Daoy (cell line): Measurements from ENCODE around the gene GLMN. TPM values are rescaled to one million over a fixed set of nuclear protein-coding genes. Genes with fewer than 3 reads are reported as not detected.
"Not testable (repeated sequence)": the region's sequence is repeated elsewhere in the genome, so short reads cannot be mapped to it uniquely, and the experiment has no call there.

Source experiments
- DNase-seq: peaks from one replicate; pipeline ENCODE4 v3.0.0-alpha.2; 2015; ENCODE audit warnings: low read depth
- total RNA-seq: library from RNA; depleted of rRNA; stranded (reverse); fragments of >200 nt; shearing (Covaris generic); gene quantifications from 2 replicates; pipeline ENCODE4 v1.2.3, GENCODE V29; 2014

Gene GLMN
- total RNA-seq, 1 experiment from 2014 or later, result 57.3 TPM

DNA sequence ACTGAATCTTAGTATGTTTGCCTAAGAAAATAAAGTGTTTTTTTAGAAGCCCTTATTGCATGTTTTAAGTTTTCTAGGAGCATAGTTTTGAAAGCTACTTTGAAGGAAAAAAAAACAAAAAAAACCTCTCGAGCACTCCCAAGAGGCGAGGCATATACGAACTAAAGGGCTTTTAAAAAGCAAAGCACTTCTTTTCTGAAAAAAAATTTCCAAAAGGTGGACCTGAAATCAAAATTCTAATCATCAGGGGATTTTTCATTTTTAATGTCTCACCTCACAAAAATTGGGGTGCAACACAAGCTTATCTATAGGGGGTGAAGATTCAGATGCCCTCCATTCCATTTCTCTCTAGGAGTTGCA lies 594 bp downstream of the GLMN start:
- DNase-seq, result no peak

DNA sequence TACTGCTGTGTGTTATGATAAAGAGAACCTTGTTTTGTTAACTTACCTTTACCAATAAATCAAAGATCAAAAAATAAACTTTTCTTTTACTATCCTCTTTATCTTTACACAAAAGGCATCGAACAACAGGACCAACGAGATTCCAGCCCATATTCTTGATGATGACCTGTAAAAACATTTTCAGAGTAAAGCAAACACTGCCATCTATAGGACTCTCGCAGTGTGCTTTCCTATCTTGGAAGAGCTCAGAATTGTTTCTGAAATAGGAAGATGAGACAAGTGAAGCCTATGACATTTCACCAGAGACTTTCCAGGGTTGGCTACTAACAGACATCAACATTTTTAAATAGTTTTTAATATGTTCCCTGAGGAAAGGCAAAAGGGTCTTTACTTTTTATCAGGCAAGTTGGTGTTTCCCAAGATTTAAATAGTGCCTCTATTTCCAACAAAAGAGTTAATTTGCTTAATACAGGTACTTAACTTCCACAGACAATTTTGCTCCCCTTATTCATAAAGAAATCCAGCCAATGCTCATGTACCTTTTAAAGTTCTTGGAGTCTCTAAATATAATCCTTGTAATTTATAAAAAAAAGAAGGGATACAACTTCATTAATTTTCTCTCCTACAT lies 7.3 kb downstream of the GLMN start:
- DNase-seq, result peak; percentile 44

DNA sequence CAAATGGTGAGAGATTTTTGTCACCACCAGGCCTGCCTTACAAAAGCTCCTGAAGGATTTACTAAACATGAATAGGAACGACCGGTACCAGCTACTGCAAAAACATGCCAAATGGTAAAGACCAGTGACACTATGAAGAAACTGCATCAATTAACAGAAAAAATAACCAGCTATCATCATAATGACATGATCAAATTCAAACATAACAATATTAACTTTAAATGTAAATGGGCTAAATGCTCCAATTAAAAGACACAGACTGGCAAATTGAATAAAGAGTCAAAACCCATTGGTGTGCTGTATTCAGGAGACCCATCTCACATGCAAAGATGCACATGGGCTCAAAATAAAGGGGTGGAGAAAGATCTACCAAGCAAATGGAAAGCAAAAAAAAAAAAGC lies 17.4 kb downstream of the GLMN start:
- DNase-seq, result not testable (repeated sequence)

DNA sequence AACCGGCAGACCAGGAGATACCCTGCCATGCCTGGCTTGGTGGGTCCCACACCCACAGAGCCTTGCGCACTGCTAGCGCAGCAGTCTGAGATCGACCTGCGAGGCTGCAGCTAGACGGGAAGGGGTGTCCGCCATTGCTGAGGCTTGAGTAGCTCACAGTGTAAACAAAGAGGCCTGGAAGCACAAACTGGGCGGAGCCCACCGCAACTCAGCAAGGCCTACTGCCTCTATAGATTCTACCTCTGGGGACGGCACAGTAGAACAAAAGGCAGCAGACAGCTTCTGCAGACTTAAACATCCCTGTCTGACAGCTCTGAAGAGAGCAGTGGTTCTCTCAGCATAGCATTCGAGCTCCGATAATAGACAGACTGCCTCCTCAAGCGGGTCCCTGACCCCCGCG lies 19.0 kb downstream of the GLMN start:
- not testable (repeated sequence) for DNase-seq

DNA sequence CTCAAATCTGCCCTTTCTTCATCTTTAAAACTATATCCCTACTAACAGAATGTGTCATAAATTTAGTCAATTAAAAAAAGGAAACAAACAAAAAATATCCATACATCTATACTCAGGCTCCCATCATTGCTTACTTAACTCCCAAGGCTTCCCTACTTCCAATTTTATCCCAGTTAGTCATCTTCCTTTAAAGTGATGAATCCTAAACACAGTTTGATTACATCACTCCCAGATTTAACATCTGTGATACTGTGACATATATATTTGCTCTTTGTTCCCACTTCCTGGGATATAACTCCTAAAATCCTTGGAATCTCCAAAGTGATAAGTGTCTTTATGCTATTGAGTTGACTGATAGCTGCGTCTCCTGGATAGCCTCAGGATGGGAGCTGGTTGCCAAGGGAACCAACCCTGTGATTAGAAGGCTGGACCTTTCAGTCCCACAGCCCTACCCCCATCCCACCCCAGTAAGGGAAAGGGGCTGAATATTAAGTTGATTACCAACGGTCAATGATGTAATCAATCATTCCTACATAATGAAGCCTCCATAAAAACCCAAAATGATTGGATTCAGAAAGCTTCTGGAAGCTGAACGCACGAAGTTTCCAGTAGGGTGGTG lies 21.6 kb downstream of the GLMN start:
- DNase-seq, result peak; percentile 43

DNA sequence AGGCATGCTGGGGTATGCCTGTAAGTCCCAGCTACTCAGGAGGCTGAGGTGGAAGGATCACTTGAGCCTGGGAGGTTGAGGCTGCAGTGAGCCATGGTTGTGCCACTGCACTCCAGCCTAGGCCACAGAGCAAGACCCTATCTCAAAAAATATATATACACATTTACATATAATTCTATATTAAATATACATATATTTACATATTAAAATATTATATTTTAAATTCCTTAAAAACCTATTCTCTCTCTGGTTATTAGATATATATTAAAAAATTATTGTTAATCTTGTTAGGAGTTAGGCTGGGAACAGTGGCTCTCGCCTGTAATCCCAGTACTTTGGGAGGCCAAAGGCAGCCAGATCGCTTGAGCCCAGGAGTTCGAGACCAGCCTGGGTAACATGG lies 22.7 kb downstream of the GLMN start:
- no peak for DNase-seq

DNA sequence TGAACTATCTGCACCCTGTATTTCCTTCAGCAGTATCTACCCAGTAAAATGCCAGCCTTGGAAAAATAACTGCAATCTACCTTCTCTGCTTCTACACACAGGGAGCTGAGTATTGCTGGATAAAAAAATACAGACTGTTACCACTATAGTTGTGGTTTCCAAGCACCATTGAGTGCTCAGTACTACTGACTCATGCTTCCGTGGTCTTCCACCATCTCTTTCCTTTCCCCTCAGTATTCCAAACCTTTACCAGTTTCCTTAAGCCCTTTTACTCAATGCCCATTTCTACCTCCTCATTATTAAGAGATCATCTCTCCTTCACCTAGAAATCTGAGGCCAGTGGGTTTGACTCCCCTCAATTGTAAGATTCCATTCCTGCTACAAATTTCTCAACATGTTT lies 23.8 kb downstream of the GLMN start:
- peak; percentile 62 for DNase-seq

DNA sequence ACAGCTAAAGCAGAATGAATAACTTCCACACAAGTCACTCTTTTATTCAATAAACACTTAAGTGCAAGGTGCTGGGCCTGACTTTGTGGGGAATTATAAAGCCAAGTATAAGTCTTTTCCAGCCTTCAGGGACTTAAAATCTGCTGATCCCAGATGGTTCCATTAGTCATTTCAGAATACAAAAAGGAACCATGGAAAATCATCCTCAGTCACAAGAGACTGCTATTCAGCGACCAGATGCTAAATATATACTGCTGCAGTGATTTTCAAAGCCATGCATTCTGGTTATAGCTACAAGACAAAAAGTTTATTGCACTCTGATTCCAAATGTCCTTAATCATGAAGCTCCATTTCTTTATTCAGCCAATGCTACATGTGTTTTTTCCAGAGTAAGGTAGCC lies 25.7 kb downstream of the GLMN start:
- DNase-seq, result no peak

DNA sequence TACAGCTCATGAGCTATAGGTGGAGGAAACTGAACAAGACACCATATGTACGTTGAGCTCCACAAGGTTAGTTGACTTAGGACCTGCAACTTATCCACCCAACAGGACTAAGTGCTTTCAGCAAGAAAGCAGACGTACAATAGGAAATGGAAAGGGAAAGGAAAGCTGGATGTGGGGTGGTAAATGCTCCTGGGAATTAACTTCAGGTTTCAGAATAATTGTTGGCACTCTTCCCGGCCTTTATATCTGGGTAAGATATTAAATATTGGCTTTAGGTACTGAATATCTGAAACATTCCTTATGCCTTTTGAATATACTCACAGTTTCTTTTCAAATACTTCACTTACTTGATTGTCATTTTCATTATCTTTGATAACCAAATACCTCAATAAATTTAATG lies 36.3 kb downstream of the GLMN start:
- no peak for DNase-seq

DNA sequence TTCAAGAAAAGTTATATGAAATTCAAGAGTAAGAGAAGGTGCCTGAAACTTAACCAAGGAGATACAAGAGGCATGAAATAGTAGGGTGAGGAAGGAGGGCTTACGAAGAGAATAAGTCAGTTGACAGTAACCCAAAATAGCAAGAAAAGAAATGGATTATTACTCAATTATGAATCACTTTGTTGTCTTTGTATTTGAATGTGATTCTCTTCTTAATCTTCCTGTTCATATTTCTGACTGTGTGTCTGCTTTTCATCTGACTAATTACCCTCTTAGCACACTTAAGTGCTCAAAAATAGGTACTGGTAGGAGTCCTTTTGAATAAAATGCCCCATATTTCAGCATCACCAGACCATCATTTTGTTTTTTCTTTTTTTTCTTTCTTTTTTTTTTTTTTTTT lies 39.4 kb downstream of the GLMN start:
- no peak for DNase-seq

DNA sequence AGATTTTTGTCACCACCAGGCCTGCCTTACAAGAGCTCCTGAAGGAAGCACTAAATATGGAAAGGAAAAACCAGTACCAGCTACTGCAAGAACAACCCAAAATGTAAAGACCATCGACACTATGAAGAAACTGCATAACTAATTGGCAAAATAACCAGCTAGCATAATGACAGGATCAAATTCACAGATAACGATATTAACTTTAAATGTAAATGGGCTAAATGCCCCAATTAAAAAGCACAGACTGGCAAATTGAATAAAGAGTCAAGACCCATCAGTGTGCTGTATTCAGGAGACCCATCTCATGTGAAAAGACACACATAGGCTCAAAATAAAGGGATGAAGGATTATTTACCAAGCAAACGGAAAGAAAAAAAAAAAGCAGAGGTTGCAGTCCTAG lies 44.1 kb downstream of the GLMN start:
- not testable (repeated sequence) for DNase-seq

DNA sequence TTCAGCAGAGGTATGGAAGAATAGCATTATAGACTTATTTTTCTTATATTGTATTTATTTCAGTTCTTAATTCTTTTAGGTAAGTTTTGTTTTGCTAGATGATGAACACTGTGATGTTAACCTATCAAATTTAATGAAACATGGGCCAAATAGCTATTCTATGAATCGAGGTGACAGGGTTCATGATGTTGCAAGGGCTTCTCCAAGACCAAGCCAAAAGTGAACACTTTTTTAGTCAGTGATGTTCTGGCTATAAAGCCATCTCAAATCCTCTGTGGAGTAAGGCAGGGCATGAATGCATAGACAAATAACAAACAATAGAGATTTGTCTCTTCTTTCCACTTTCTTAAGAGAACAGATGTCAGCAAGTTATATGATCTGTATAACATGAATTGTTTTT lies 54.4 kb downstream of the GLMN start:
- DNase-seq, result no peak

DNA sequence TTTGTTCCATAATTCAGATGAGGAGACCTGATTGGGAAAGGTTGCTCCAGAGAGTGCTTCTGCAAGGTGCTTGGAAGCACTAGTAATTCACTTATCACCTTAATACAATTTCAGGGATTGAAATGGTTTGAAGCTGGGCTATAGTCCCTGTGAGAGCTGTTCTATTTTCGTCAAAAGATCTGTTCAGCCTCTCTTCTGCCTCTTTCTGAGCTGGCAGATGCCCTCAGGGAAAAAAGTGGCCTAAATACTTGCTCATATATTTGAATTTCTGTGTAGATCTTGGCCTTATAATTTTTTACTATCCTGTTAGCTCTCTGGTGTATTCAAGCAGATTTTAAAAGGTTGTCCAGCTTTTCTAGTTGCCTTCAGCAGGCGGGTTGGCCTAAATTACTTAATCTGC lies 58.8 kb downstream of the GLMN start:
- DNase-seq, result no peak

DNA sequence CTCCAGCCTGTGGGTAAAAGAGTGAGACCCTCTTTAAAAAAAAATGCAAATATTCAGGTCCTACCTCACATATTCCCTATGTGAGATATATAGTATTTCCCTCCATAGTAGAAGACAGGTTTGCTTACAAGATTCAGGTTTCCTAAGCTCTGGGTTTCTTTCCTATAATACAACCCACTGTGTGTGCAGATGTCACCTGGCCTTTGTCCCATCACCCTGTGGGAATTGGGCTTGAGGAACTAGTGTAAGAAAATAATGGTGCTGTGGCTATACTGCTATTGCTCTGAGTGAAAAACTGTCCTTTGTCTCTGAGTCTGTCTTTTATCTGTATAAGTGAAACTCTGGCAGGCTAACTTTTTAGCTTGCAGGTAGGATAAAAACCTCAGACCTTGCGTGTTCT lies 68.1 kb downstream of the GLMN start:
- DNase-seq, result no peak

DNA sequence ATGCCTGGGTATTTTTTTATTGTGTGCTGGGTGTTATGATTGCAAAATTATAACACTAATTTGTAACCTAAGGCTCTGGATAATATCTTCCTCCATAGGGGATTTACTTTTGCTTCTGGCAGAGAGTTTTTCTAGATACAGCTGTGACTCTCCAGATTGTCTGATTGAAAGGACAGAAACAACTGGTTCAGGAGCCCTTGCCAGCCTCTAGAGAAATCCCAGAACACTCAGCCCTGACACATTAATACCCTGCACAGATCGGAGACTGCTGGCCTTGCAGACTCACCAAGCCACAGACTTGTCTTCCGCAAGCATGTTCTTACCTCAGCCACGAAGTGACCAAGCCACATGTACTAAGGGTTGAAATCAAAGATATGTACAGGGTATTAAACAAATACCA lies 70.4 kb downstream of the GLMN start:
- DNase-seq, result no peak

DNA sequence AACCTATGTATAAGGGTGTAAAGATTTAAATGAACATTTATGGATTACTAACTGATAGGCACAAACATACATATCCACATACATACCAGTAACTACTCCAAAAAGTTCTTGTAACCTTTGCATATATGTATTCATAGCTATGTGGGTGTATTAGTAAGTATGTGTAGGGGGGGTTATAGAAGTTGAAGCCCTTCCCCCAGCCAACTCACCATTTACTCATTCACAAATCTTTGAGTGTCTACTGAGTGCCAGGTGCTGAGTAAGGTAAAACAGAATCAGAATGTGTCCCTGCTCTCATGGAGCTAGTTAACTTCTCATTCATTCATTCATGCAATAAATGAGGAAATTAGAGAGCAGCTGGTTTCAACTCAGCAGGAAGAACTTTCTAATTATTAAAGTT lies 79.8 kb downstream of the GLMN start:
- no peak for DNase-seq

DNA sequence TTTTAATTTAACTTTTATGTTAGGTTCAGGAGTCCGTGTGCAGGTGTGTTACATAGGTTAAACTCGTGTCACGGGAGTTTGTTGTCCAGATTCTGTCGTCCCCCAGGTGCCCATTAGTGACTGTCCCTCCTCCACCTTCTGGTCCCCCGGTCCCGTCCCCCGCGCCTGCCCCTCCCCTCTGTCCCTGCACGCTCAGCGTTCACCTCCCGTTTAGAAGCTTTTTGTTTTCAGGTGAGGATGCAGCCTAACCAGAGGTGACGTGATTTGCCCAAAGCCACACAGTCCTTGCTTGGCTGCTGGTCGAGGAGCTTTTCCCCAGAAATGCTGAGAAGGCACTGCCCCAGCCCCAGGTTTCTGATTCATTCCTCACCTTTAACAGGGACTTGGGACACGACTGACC lies 80.2 kb downstream of the GLMN start:
- DNase-seq, result no peak

DNA sequence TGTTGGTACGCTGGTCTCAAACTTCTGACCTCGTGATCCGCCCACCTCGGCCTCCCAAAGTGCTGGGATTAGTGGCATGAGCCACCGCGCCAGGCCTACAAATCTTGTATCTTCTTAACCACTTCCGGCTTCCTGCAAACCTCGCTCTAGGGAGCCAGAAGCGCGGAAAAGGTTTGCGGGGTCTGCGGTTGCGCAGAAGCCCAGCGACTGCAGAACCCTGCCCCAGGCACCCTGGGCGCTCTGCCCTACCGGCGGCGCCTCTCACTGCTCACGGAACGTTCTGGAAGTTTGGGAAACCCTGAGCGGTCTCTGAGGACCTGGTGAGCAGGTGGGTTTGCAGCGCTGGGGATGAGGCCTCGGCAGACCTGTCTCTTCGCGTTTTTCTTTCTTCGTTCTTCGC lies 81.1 kb downstream of the GLMN start, which contains the start of gene C1orf146:
C1orf146 (plus strand) TSS at position 195 of the 400 bp plus-strand sequence. CDS start 13,506 bp downstream, outside the sequence.
- DNase-seq, result no peak

DNA sequence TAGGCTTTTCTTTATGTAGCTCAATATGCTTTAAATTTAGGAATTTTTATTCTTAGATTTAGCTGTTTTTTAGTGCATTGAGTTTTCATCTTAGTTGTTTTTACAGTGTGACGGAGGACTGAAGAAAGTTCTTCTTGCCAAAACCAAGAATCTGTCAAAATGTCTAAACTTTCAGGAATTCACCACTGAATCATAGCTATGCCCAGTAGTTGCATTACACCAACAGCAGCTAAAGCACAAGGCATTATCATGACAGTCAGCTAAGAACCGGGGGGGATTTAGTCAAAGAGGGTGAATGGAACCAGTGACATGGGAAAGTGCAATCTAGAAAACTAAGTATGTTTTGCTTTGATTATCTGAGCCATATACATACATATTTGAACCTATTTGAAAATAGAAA lies 87.6 kb downstream of the GLMN start:
- DNase-seq, result no peak

DNA sequence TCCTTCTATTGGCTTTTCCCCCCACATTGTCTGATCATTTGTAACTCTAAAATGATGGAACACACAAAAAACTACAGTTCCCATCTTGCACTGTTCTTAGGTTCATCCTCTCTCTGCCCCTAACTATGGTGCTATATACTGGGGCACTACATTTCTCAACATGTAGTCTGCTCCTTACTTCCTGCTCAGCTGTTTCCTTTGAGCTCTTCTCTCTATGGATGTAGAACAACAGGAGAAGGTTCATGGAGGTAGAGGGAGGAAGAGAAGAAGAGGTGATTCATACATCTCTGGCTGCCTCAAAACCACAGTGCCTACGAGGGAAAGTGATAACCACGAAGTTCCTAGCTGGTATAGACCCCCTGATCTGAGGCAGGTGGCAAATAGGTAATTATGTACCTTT lies 88.1 kb downstream of the GLMN start:
- DNase-seq, result peak; percentile 24

DNA sequence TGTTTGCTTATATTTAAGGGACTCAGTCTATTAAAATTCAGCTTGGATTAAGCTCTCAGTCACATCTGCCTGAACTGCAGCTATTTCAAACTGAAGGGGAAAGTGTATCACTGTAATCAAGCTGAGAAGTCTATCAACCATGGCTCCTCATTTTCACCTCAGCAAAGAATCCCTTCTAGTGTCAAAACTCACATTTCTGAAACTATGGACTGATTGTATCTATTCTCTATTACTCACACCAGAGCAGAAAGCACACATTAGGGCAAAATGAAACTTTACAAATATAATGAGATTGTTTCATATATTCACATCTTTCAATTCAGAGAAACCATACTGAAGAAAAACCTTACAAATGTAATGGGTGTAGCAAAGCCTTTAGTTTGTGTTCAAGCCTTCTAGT lies 95.7 kb downstream of the GLMN start:
- DNase-seq, result no peak

DNA sequence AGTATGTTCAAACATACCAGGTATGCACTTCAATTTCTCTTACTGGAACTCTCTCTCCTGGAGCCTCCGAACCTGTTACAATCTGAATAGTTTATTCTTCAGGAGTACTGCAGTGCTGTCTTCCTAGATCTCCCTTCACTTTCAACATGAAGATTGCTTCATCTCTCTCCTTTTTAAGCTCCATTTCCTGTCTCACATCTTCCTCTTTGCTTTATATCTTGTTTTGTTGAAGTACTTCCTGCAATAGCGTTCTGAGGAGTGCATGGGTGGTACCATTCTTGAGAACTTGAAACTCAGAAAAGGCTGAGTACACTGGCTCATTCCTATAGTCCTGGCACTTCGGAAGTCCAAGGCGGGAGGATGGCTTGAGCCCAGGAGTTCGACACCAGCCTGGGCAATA lies 96.8 kb downstream of the GLMN start:
- DNase-seq, result no peak
